ENCODE data around the gene CATSPERZ.

The CATSPERZ gene

GRCh38 chr11:64285885-64286800 lies 14.0 kb upstream of the CATSPERZ start:
- DNase-seq (ENCODE audit: low spot score), result no peak

- DNase-seq (ENCODE audit: low spot score), result no peak
These were observed 13.4 kb upstream of the CATSPERZ start for GRCh38 chr11:64286801-64287159.

GRCh38 chr11:64287676-64288352 lies 12.3 kb upstream of the CATSPERZ start:
- DNase-seq (ENCODE audit: low spot score), result no peak

- DNase-seq (ENCODE audit: low spot score), result no peak
These were observed 11.8 kb upstream of the CATSPERZ start for GRCh38 chr11:64288353-64288750.

- DNase-seq (ENCODE audit: low spot score), result no peak
These were observed 11.1 kb upstream of the CATSPERZ start for GRCh38 chr11:64289002-64289564.

GRCh38 chr11:64290352-64291261 lies 9.6 kb upstream of the CATSPERZ start:
- no peak for DNase-seq (ENCODE audit: low spot score)

GRCh38 chr11:64291262-64291751 lies 8.9 kb upstream of the CATSPERZ start, which contains the start of gene KCNK4:
Gene KCNK4 (plus strand): TSS chr11:64291302. CDS start chr11:64293019, 1,717 bp downstream.
- DNase-seq (ENCODE audit: low spot score), result no peak

- no peak for DNase-seq (ENCODE audit: low spot score)
These were observed 8.3 kb upstream of the CATSPERZ start for GRCh38 chr11:64291752-64292459.

GRCh38 chr11:64292460-64293254 lies 7.5 kb upstream of the CATSPERZ start:
- DNase-seq (ENCODE audit: low spot score), result no peak

GRCh38 chr11:64294774-64295173 lies 5.4 kb upstream of the CATSPERZ start:
- DNase-seq (ENCODE audit: low spot score), result no peak

GRCh38 chr11:64295760-64296159 lies 4.4 kb upstream of the CATSPERZ start:
- DNase-seq (ENCODE audit: low spot score), result no peak

- DNase-seq (ENCODE audit: low spot score), result no peak
These were observed 3.9 kb upstream of the CATSPERZ start for GRCh38 chr11:64296236-64296635.

- DNase-seq (ENCODE audit: low spot score), result no peak
These were observed 3.1 kb upstream of the CATSPERZ start for GRCh38 chr11:64296830-64297698.

- no peak for DNase-seq (ENCODE audit: low spot score)
These were observed 2.3 kb upstream of the CATSPERZ start for GRCh38 chr11:64297699-64298358.

- DNase-seq (ENCODE audit: low spot score), result no peak
These were observed 952 bp upstream of the CATSPERZ start for GRCh38 chr11:64298966-64299846.

- DNase-seq (ENCODE audit: low spot score), result no peak
These were observed 3.2 kb downstream of the CATSPERZ start for GRCh38 chr11:64303109-64304031.

- DNase-seq (ENCODE audit: low spot score), result no peak
These were observed 3.8 kb downstream of the CATSPERZ start for GRCh38 chr11:64304032-64304315.
